Mammary epithelial cell (primary cell): ENCODE measurements around the gene KANSL3.

ENCODE experiments used
- EZH2 ChIP-seq: IDR thresholded peaks from 2 replicates; pipeline ENCODE4 v1.6.1; 2012; ENCODE audit warnings: low read length, inconsistent platforms, borderline replicate concordance
- TF ChIP-seq, protein P1 (sequence below), 2 donors: IDR thresholded peaks in 1 of 2; conservative IDR thresholded peaks in 1 of 2; 2 replicates each; pipeline ENCODE4 v1.5.1; 2011 to 2012; ENCODE audit warnings: inconsistent platforms in 2 of 2, low read length in 2 of 2, mild to moderate bottlenecking in 2 of 2, control low read depth in 1 of 2, low read depth in 1 of 2; ENCODE audit not compliant: insufficient read depth in 1 of 2; ENCODE audit errors: extremely low read depth in 1 of 2

- TF ChIP-seq, protein P1, sequence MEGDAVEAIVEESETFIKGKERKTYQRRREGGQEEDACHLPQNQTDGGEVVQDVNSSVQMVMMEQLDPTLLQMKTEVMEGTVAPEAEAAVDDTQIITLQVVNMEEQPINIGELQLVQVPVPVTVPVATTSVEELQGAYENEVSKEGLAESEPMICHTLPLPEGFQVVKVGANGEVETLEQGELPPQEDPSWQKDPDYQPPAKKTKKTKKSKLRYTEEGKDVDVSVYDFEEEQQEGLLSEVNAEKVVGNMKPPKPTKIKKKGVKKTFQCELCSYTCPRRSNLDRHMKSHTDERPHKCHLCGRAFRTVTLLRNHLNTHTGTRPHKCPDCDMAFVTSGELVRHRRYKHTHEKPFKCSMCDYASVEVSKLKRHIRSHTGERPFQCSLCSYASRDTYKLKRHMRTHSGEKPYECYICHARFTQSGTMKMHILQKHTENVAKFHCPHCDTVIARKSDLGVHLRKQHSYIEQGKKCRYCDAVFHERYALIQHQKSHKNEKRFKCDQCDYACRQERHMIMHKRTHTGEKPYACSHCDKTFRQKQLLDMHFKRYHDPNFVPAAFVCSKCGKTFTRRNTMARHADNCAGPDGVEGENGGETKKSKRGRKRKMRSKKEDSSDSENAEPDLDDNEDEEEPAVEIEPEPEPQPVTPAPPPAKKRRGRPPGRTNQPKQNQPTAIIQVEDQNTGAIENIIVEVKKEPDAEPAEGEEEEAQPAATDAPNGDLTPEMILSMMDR (conservative IDR thresholded peaks at IDR 0.05 in 1 of 2, IDR thresholded peaks at IDR 0.05 in 1 of 2; ENCODE audit: extremely low read depth in 1 of 2, insufficient read depth in 1 of 2, low read depth in 1 of 2, low read length in 2 of 2) = no peak
- TF ChIP-seq EZH2 = no peak
Observed at GRCh38 chr2:96669539-96670215, 31.6 kb upstream of the KANSL3 start.
